Right ventricle myocardium superior (tissue), 1 donor: ENCODE data around the gene NTRK2. TPM values are rescaled to one million over a fixed set of nuclear protein-coding genes. Genes with fewer than 3 reads are reported as not detected.
A peak's percentile ranks its signal among the peaks of the same experiment; 100 is the strongest.
"Not testable (repeated sequence)": the region's sequence is repeated elsewhere in the genome, so short reads cannot be mapped to it uniquely, and the experiment has no call there.

Experiments used
- ATAC-seq: fragments of 200-7000 bp; cut with Tn5 transposase; one replicate; pipeline ENCODE4 v1.9.1; 2020; ENCODE audit warnings: mild to moderate bottlenecking; ENCODE audit not compliant: poor library complexity
- DNase-seq: peaks from one replicate; pipeline ENCODE4 v3.0.0-alpha.2; 2020
- intact Hi-C: fragments of 100-400 bp; cut with DNase I; formaldehyde crosslinking; loops from one replicate; pipeline ENCODE4 v1.11.2; 2022
- total RNA-seq: library from RNA; stranded (reverse); fragmentation: NEBNext Ultra II Directional; extraction: Animal tissue kit (Norgen Biotek cat#: 25700); gene quantifications from one replicate; pipeline ENCODE4 v1.2.1, GENCODE V29; 2021
- donor health status: DM: no; HTN: yes; CAD: no; lungs with severe emphysema.

The NTRK2 gene
- total RNA-seq, 1 donor from 2014 or later: 4.5 TPM

DNA sequence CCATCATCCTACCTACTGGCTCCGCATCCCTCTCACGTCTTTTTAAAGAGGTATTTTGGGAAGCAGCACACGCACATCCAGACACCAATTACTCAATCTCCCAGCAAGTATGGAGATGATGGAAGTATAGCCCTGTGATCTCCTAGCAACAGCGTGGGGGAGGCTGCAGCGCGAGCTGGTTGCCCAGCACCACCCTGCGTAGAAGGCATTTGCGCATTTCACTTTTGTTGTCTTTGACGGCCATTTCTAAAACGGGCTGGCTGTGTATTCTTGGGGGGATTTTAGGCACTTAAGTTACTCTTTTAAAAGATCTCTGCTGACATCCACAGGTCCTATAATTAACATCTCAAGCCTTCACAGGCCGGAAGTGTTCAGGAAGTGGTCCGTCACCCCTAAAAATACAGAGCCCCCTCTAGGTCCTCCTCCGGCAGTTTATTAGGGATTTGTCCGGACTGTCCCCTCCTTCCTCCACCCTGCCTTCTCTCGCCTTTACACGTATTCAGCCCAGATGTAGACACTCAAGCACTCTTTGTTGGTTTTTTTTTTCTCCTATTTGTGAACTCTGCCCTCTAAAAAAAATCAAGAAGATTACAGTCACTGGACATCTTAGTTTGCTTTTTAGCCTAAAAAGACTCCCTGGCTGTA, 371.4 kb downstream of the NTRK2 start:
- DNase-seq (no peak), ATAC-seq (no peak)
- intact Hi-C loops: no loop called here

DNA sequence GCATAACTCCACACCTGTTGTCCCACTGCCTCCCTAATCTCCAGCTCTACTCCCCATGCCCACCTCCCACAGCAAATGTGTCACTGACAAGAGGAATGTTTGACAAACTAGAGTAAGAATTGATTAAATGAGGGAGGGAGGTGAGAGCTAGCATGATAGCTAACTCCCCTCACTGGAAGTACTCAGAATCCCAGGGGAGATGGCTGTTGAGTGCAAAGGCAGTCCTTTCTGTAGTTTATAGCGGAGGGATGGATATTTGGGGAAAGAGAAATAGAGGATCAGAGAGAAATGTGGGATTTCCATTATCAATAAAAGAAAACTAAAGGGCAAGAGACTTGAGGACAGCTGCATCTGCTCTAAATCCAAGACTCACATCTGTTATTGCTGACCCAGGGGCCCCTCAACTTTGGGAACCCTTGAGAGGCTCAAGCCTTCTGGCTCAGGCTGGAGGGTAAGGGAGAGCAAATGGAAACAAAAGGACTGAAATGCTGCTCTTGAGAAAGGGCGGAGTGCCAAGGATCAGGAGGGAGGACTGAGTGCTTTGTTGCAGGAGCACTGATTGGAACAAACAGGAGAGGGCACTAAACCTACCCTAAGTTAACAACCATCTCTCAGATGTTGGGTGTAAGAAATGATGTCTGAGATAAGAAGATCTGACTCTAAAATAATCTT, 372.1 kb downstream of the NTRK2 start:
- ATAC-seq (no peak), DNase-seq (no peak)
- intact Hi-C loops: no loop called here

DNA sequence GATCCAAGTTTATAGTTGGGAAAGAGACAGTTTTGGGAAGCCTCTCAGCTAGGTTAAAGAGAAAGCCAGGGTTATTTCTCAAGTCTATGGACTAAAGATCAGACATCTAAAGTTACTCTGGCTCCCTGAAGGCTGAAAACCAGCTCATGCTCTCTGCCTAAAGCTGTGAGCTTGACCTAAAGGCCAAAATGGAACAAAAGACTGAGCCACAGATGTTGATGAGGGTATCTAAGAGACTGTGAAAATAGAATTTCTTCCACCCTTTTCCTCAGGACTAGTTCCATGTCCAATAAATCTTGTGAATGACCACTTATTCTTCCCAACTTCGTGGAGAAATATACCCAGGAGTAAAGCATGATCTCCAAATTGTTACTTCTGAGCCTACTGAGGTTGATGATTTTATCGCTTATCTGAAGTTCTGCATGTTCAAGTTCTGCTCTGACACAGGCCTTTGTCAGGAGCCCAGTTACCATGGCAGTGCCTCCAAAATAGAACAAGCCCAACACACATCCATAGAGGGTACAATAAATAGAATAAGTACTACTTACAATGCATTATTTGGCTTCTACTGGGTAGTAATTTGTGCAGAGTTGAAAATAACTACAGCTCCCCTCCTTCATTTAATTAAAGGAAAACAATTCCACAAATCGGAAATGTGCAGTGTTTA, 373.6 kb downstream of the NTRK2 start:
- DNase-seq (no peak), ATAC-seq (peak; percentile 73)
- intact Hi-C loops: no loop called here

- DNase-seq (no peak), ATAC-seq (no peak)
- intact Hi-C loops: no loop called here
These were observed 375.7 kb downstream of the NTRK2 start for GRCh38 chr9:85045271-85045670.

- ATAC-seq (no peak), DNase-seq (no peak)
- intact Hi-C loops: no loop called here
These were observed 376.9 kb downstream of the NTRK2 start for GRCh38 chr9:85046475-85046874.

DNA sequence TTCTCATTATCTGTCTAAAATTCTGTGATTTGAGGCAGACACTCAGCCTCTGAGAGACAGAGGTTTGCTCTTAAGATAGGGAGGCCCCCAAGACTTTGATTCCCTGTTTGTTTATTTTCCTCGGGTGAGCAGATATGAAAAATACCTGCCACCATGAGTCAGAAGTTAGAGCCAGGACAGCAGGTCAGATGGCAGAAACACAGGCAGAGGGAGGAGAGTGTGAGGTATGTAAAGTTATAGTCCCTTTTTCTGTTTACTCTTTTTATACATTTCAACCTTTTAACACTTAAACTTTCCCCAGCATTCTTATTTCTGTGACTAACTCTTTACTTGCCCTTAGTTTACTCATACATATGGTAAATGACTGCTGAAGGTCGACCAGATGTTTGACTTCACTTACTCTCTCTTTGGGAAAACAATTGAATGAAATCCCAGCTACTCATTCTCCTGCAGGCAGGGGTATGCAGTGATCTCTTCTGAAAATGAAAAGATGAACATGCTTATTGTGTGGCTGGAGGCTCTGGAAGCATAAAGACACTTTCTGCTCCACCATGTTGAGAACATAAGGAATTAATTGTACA, 383.8 kb downstream of the NTRK2 start:
- DNase-seq: no peak
- no peak for ATAC-seq
- intact Hi-C loops: no loop called here

DNA sequence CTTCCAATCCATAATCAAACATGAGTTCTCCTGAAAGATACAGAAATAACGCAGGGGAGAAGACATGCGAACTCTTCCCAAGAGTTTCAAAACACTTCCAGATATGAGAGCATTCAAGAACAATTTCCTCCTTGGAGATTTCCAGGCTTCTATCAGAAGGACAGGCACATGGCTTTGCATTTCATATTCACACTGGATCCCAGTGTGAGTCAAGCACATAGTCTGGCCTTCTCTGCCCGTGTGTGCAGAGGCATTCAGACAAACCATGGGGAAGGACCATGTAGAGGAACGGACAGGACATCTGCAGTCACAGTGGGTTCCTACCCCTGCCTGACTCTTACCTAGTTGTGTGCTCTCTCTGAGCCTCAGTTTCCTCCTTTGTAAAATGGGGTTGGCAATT, 384.5 kb downstream of the NTRK2 start:
- DNase-seq (no peak), ATAC-seq (no peak)
- intact Hi-C loops: no loop called here

- DNase-seq (no peak), ATAC-seq (no peak)
- intact Hi-C loops: no loop called here
These were observed 386.1 kb downstream of the NTRK2 start for GRCh38 chr9:85055506-85056202.

GRCh38 chr9:85056203-85056572, 386.7 kb downstream of the NTRK2 start:
- intact Hi-C loops: no loop called here

GRCh38 chr9:85061969-85062368, 392.4 kb downstream of the NTRK2 start:
- DNase-seq (no peak), ATAC-seq (no peak)
- intact Hi-C loops: no loop called here

More at GRCh38 chr9:85056203-85056572, 386.7 kb downstream of the NTRK2 start:
- no peak for DNase-seq
- no peak for ATAC-seq

GRCh38 chr9:85062385-85063022, 393.0 kb downstream of the NTRK2 start:
- intact Hi-C loops: no loop called here
- ATAC-seq (no peak), DNase-seq (no peak)

GRCh38 chr9:85064811-85065371, 395.4 kb downstream of the NTRK2 start:
- intact Hi-C loops: no loop called here
- ATAC-seq (no peak), DNase-seq (no peak)

GRCh38 chr9:85067792-85068191, 398.3 kb downstream of the NTRK2 start:
- no peak for DNase-seq
- intact Hi-C loops: no loop called here
- no peak for ATAC-seq

- ATAC-seq, intact Hi-C loops, DNase-seq: not testable (repeated sequence)
These were observed 399.9 kb downstream of the NTRK2 start for GRCh38 chr9:85069421-85069820.
